ENCODE data around the gene ITGAL.

ITGAL gene

DNA sequence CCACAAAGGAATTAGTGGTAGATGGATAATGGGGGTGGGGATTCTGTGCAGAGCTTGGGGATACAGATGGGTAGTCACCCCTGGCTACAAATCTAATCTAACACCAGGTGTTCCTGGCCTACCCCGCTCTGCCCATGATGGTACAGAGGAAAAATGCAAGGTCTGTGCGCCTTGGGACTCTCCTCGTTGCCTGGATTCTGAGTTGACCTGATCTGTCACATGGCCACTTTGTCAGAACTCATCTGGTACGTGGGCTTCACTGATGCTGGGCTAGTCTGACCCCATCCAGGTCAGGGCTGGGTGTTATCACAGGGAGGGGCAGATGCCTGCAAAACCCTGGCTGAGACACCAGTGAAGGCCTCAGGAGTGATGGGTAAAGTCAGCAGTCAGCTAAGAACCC lies 80.4 kb downstream of the ITGAL start:
- no peak for DNase-seq

DNA sequence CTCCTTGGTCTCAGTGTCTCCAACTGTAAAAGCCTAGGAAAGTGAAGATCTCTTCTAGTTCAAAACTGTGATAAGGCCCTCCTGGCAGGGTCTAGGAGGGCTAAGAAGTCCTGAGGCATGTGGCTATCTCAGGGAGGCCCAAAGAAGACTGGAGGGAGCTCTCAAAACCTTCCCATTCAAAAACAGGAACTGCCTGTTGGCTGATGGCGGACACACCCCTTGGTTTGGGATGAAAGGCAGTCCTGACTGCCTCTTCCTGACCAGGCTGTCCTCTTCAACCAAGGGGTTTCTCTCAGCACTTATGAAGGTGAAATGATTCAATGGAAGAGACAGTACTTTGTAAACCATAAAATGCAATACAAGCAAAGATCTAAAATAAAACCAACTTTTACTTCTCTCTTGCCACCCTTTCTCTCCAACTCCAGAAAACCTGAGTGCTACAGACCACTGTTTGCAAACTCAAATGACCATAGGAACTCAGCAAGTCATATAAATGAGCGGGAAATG lies 80.9 kb downstream of the ITGAL start:
- DNase-seq = no peak

DNA sequence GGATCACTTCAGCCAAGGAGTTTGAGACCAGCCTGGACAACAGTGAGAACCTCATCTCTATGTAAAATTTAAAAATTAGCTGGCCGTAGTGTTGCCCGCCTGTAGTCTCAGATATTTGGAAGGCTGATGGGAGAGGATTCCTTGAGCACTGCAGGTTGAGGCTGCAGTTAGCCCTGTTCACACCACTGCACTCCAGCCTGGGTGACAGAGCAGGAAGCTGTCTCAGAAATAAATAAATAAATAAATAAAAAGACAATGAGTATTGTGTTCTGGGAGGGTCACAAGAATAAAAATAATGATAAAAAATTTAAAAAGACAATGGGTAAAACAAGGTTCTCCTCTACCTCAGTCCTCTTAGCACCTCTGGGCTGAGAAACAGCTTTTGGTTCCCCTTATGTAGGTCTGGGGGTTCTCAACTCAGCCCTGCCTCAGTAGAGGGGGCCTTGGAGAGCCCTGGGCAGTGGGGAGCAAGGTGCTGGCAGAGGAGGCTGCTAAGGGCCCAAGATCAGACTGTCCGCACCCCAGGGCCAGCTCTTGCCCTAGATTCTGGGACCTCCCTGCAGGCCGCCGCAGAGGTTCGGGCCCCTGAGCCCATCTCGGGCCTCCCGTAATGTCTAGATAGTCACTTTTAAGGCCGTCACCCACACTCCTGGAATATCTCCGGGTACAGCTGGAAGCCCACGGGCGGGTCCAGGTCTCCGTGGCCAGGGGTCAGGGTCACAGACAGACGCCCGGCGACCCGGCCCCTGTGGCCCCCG lies 82.2 kb downstream of the ITGAL start:
- no peak for DNase-seq

DNA sequence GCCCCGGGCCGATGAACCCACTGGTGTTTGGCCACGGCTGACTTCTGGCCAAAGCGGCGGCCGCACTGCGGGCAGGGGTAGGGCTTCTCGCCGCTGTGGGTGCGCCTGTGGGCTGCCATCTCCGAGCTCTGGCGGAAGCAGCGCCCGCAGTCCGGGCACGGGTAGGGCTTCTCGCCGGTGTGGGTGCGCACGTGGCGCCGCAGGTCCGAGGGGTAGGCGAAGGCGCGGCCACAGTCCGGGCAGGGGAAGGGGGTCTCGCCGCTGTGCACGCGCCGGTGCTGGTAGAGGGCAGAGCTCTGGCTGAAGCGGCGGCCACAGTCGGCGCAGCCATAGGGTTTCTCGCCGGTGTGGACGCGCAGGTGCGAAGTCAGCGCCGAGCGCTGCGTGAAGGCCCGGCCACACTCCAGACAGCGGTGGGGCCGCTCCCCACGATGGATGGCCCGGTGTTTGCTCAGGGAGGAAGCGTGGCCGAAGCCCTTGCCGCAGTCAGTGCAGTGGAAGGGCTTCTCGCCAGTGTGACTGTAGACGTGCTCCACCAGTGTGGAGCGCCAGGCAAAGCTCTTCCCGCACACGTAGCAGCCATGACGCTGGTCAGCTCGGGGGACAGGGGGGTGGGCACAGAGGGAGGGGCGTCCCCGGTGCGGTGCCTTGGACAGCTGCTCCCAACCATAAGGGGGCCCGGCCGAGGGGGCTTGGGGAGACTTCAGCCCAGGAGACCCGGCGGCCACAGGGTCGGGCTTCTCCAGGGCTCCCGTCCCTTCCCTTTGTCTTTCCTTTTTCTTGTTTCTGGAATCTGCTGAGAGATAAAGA lies 83.0 kb downstream of the ITGAL start:
- no peak for DNase-seq

DNA sequence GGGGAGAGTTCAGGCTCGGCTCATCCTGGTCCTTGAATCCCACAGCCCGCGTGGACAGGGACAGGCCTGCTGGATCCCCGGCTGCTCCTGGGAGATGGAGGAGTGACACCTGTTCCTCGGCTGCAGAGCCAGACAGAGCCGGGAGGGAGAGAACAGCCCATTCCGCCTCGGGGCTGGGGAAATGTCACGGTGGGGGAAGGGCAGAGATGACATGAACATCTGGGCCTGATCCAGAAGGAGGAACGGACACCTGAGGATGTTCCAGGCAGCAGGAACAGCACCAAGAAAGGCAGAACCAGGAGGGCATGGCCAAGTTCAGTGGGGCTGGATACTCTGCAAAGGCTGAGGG lies 83.6 kb downstream of the ITGAL start:
- DNase-seq = no peak

DNA sequence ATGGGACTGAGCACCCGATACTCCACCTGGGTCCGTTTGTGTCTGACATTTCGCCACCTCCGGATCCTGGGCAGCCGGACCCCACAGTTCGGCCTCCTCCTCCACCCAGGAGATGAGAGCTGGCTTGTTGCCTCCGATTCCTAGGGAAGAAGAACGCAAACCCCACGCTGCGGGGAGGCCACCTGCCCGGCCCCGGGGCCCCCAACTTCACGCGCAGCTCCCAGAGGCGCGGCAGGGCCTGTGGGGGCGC lies 85.1 kb downstream of the ITGAL start:
- no peak for DNase-seq

DNA sequence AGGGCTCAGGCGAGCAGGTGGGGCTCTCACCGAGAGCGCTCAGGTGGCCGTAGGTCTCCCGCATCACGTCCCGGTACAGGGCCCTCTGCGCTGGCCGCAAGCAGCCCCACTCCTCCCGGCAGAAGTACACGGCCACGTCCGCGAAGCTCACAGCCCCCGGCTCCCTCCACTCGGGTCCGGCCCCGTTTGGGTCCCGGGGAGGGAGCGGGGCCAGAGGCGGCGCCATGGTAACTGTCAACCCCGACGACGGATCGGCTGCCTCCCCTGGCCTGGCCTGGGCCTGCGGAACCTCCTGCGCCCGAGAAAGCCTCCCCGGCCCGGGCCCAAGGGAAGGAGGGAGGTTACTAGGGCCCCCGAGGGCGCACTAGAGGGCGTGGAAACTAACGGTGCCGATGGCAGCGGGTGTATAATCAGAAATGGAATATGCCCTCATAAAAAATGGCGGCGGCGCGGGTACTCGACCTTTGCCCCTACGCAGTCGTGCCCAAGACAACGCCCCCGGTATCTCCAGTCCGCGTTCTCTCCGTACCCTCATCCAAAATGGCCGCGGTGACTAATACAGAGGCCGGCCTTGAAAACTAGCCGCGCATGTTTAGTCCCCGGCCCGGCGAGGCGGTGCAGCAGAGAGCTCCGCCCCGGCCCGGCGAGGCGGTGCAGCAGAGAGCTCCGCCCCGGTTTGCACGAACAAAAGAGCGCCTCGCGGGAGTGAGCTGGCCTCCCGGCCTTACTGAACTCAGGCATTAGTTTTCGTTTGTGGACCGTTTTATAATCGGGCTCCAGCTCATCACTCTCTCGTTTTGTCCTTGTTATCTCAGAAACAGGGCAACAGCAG lies 85.6 kb downstream of the ITGAL start, which contains the start of gene ZNF764:
Gene ZNF764 (minus strand): TSS at position 418 of the 832 bp plus-strand sequence. CDS start 192 bp downstream, at position 226.
- DNase-seq = peak; percentile 96

DNA sequence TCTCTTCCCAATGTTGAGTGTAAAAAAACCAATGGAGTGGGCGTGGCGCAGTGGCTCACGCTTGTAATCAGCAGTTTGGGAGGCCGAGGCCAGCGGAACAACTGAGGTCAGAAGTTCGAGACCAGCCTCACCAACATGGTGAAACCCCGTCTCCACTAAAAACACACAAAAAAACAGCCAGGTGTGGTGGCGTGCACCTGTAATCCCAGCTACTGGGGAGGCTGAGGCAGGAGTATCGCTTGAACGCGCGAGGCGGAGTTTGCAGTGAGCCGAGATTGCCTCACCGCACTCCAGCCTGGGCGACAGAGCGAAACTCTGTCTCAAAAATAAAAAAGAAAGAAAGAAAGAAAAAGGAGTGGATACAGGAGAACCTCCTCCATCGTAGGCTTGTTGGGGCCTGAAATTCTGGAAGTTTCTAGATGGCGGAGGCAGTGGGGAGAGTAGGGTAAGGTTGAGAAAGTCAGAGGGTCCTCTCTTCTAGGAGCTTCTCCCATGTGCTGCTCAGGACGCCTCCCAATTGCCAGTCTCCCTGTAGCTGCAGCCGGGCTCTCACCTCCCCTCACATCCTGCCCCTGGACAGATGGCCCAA lies 86.3 kb downstream of the ITGAL start:
- DNase-seq = no peak

DNA sequence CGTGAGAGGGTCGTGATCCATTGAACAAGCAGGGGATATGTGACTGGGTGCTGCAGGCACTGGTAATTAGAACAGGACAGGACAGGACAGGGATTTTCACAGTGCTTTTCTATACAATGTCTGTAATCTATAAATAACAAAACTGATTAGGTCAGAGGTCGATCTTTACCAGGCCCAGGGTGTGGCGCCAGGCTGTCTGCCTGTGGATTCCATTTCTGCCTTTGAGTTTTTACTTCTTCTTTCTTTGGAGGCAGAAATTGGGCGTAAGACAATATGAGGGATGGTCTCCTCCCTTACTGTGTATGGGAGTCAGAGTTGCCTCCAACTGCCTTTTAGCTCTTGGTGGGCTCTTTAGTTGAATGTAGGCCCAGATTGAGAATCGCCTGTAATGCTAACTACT lies 87.1 kb downstream of the ITGAL start:
- DNase-seq = no peak

DNA sequence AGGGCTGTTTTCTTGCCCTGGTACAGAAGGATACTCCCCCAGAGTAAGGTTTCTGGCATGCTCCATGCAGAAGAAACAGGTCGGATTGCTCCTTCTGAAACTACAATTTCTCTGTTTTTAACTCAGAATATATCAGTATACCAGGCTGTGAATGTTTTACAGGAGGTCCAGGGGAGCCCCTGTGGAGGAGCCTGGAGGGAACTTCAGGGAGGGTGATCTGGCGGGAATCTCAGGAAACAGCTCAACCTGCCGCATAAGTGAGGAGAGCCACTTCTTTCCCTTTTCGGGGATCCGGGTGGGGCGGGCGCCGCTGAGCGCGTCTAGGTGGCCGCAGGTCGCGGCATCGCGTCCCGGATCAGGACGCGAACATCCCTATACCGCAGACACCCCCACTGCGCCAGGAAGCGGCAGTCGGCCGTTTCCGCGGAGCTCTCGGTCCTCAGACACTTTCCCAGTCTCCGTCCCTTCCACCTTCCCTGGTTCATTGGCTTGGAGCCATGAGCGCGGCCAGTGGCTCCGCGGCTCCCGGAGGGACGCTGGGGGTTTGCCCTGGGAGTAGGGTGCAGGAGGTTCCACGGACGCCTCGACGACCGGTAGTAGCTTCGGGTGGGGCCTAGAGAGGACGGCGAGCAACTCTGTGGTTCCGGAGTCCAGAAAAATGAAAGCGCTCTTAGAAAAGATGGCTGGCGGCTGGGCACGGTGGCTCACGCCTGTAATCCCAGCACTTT lies 88.7 kb downstream of the ITGAL start:
- DNase-seq = no peak

DNA sequence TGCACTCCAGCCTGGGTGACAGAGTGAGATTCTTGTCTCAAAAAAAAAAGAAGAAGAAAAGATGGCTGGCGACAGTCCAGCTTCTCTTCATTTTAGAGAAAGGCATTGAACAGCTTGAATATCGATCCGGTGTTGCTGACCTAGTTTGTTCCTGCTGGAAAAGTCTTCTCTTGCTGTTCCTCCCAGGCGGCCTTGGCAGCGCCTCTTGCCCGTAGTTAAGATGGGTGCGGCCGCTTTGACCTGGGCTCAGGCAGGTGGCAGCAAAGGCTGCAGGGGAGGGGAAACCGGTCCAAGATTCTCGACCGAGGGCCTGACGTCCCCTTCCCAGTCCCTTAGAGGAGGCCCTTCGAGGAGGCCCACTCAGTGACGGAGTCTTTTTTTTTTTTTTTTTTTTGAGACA lies 89.5 kb downstream of the ITGAL start:
- DNase-seq = no peak

DNA sequence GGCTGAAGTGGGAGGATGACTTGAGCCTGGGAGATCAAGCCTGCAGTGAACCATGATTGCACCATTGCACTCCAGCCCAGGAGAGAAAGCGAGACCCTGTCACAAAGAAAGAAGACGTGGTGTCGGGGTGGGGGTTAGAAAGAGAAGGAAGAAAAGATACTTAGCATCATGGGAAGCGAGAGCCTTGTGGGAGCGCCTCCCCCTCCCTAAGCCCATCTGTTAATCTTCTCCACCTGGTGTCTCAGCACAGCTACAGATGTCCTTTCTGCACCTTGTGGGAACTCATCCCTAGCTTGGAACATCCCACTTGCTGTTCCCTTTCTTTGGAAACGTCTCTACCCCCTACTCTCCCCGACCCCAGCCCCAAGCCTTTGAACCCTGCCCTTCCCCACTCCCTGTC lies 93.0 kb downstream of the ITGAL start:
- no peak for DNase-seq

DNA sequence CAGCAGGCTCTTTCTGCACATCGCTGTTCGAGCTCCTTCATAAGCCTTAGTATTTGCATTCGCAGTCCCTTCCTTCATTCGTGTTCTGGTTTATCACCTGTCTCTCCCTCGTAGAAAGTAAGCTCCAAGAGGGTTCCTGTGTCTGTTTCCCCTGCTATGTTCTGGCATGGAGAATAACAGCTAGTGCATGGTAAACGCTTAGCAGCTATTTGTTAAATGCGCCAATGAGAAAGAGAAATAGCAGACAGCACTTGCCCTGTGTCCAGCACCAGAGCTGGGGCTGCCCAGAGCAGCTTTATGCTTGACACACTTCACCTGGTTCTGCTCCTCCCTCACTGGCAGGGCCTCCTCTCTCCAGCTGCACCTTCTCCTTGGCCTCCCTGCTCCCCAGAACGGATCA lies 93.4 kb downstream of the ITGAL start:
- DNase-seq = no peak

DNA sequence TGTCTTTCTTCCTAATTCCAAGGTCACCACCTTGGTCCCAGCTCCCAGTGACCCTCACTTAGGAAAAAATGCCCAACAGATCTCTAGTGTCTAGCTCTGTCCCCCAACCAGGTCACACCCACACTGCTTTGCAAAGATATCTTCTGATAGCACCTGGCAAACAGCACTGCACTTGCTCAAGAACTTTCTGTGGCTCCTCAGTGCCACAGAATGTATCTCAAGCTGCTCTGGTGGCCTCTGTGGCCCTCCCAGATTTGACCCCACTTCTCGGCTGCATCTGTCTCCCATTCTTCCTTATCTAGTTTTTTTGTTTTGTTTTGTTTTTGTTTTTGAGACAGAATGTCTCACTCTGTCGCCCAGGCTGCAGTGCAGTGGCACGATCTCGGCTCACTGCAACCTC lies 94.0 kb downstream of the ITGAL start:
- no peak for DNase-seq

DNA sequence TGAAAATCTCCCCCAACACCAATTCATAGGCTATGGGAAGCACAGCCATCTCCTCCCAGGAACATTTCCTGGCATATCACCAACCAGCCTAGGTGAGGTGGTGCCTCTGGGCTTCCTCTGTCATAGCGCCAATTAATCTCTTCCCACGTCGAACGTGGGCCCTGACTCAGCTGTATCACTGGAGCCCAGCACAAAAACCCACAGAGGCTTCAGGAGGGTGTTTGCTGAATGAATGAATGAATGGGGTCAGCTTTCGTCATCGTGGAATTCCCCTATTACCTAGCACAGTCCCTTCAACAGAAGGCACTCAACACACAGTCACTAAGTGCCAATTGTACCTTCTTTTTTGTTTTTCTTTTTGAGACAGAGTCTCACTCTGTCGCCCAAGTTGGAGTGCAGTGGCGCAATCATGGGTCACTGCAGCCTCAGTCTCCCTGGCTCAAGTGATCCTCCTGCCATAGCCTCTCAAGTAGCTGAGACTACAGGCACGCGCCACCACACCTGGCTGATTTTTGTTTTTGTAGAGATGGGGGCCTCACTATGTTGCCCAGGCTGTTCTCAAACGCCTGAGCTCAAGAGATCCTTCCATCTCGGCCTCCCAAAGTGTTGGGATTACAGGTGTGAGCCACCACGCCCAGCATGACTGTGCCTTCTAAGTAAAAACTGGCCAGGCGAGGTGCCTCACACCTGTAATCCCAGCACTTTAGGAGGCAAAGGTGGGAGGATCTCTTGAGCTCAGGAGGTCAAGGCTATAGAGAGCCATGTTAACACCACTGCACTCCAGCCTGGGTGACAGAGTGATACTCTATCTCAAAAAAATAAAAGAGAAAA lies 94.8 kb downstream of the ITGAL start:
- DNase-seq = no peak

DNA sequence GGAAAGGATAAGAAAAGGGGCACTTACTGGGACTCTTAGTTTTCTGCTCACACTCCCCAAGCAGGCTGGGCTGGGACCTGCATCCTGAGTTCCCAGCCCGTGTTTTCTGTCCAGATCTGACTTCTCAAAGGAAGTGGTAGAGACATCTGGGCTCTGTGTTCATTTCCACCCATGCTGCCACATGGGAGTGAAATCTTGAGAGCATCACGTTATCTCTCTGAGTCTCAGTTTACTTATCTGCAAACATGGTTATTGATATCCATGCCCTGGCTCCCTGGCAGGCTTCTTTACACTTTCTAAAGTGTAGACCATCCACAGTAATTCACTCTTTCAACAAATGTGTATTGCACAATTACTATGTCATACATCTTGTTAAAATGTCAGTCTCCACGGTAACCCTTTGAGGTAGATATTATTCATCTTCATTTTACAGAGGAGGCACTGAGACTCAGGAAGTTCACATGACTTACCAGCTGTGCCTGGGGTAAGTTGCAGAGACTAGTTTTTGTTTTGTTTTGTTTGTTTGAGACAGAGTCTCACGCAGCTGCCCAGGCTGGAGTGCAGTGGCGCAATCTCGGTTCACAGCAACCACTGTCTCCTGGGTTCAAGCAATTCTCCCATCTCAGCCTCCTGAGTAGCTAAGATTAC lies 95.6 kb downstream of the ITGAL start:
- DNase-seq = peak; percentile 47

DNA sequence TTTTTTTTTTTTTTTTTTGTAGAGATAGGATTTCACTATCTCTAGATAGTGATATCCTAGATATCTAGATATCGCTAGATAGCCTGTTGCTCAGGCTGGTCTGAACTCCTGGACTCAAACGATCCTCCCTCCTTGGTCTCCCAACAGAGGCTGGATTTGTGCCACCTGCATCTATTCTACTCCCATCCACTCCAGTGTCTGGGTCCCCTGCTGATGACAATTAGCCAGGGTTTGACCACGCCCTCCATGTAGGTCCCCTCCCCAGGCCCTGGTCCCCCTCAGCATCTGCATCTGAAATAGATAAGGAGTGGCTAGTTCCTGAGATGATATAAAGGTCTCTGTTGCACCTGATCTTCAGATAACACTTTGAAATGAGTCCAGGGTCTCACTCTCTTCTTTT lies 96.7 kb downstream of the ITGAL start:
- DNase-seq = no peak

DNA sequence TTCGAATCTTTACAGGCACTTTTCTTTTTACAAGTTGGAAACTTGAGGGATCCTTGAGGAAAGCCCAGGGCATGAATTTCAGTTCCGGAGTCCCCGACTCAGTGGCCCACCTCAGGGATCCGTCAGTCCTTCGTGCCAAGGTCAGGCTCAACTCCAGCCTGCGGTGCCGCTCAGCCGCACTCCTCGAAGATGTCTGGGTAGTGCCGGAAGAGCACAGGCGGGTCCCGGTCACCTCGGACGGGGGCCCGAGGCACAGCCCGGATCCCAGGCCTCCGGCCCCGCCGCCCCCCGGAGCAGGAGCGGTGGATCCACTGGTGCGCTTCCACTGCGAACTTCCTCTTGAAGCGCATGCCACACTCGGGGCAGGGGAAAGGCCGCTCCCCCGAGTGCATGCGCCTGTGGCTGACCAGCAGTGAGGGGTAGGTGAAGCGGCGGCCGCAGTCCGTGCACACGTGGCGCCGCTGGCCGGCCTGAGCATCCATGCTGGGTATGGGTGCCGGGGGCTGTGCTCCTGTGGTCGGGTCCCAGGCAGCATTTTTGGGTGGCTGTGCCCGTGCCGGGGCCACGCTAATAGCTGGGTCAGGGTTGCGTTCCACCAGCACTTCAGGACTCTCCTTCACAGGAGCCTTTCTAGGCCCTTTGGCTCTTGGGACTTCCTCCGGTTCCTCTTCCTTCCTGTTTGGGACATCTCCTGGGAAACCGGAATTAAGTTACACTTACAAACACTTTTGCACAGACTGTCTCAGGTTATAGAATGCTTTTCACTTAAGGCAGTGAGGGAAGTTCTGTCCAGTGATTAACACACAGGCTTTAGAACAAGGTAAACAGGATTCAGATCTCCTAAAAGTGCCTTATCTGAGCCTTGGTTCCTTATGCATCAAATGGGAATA lies 97.4 kb downstream of the ITGAL start:
- no peak for DNase-seq

DNA sequence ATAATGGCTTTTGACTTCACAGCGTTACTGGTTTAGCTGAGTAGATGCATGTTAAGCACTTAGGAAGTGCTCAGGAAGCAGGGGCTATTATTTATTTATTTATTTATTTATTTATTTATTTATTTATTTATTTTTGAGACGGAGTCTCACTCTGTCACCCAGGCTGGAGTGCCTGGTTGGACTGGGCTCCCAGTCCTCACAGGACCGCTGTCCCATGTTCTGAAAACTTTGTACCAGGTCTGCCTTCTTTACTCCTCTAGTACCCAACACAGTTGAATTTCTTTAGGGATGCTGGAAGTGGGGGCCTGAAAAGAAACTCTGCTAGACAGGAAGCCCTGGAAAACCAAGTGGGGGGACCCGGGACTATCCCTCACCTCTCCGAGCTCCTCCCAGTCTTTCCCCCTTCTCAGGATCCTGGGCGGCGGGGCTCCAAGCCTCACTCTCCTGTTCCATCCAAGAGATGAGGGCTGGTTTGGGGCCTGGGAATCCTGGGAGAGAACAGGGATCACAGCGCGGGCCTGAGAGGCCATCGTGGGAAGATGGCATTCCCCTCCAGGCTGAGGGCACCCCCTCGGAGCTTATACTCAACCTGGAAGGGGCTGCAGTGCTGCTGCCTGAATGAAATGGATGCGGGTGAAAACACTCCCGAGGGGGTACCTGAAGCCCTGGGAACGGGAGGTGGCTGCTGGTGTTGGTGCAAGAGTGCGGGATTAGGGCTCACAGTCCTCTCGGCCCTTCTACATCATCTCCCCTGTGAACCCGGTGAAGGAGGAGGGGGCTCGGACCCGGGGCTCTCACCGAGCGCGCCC lies 98.3 kb downstream of the ITGAL start:
- DNase-seq = no peak

All from DMS153 (cell line).